HCT116 (cell line): Measurements from ENCODE around the gene LRRC52. TPM values are rescaled to one million over a fixed set of nuclear protein-coding genes. Genes with fewer than 3 reads are reported as not detected.

Source experiments
- ATAC-seq: fragments of 200-7000 bp; cut with Tn5 transposase; 2 replicates; pipeline ENCODE4 v1.9.1; 2020; ENCODE audit warnings: mild to moderate bottlenecking, moderate library complexity
- BruUV-seq: library from RNA; stranded (reverse); fragments of 400-500 nt; replicated peaks from 2 replicates; lab custom pipeline; 2021; lab: Mats Ljungman, UMichigan
- CTCF ChIA-PET: fragments of 300-600 bp; sonication (Branson Sonifier 250); formaldehyde crosslinking; loops from one replicate; lab custom pipeline; 2021; ENCODE audit warnings: antibody characterized with exemption; lab: Charles Lee
- POLR2A ChIA-PET: fragments of 300-600, 350-600 bp; sonication (Branson Sonifier 250); formaldehyde crosslinking; loops from one replicate; lab custom pipeline; 2021; ENCODE audit warnings: antibody characterized with exemption; lab: Charles Lee
- RAD21 ChIA-PET, 2 experiments: fragments of 300-600 bp; sonication (Branson Sonifier 250); formaldehyde crosslinking; loops; one replicate each; lab custom pipeline; 2023; ENCODE audit warnings: low total read pairs in 2 of 2; ENCODE audit not compliant: uncharacterized antibody in 2 of 2, unreplicated experiment in 2 of 2, low non-redundant PET in 1 of 2; lab: Charles Lee
- DNase-seq: peaks from one replicate; pipeline ENCODE4 v3.0.0-alpha.2; 2010; ENCODE audit warnings: low read depth, low spot score
- H2AFZ ChIP-seq: fragments of 200-600 bp; shearing (Covaris generic), sonication (generic); 2 replicates; pipeline ENCODE4 v1.6.1; 2017; ENCODE audit warnings: low read depth, mixed run types, mixed read lengths, antibody characterized with exemption, low read length; ENCODE audit not compliant: poor library complexity, severe bottlenecking
- H3K27ac ChIP-seq: 2 replicates; pipeline ENCODE4 v1.5.1; 2012; ENCODE audit warnings: low read depth, low read length
- H3K27me3 ChIP-seq: fragments of 200-600 bp; sonication (generic); 2 replicates; pipeline ENCODE4 v1.6.1; 2016; ENCODE audit warnings: mixed run types, low read length, mixed read lengths; ENCODE audit not compliant: insufficient read depth
- H3K36me3 ChIP-seq, 2 experiments: fragments of 200-500 bp in 1 of 2; fragments of 200-600 bp in 1 of 2; sonication (Bioruptor generic) in 1 of 2; sonication (generic) in 1 of 2; 2 replicates each; pipeline versions ENCODE4 v1.5.1 to v1.6.1; 2014 to 2016; ENCODE audit warnings: low read length in 2 of 2, inconsistent platforms in 1 of 2, mixed read lengths in 1 of 2, mixed run types in 1 of 2; ENCODE audit not compliant: insufficient read depth in 2 of 2, control insufficient read depth in 1 of 2
- H3K4me1 ChIP-seq, 2 experiments: fragments of 200-600 bp in 1 of 2; sonication (generic) in 1 of 2; 2 replicates each; pipeline versions ENCODE4 v1.5.1 to v1.6.1; 2012 to 2017; ENCODE audit warnings: low read length in 2 of 2, inconsistent platforms in 1 of 2, mild to moderate bottlenecking in 1 of 2, mixed read lengths in 1 of 2, mixed run types in 1 of 2, moderate library complexity in 1 of 2; ENCODE audit not compliant: insufficient read depth in 2 of 2, control insufficient read depth in 1 of 2
- H3K4me2 ChIP-seq: fragments of 200-600 bp; sonication (generic); 2 replicates; pipeline ENCODE4 v1.6.1; 2017; ENCODE audit warnings: mixed run types, low read length, mixed read lengths
- H3K4me3 ChIP-seq, 2 experiments: fragments of 200-600 bp in 1 of 2; sonication (generic) in 1 of 2; replicated peaks in 1 of 2; 2 replicates each; pipeline ENCODE4 v1.5.1; 2011 to 2016; ENCODE audit warnings: low read length in 2 of 2, control low read depth in 1 of 2, low read depth in 1 of 2, mild to moderate bottlenecking in 1 of 2, mixed read lengths in 1 of 2, mixed run types in 1 of 2
- H3K79me2 ChIP-seq: fragments of 200-600 bp; sonication (generic); 2 replicates; pipeline ENCODE4 v1.6.1; 2017; ENCODE audit warnings: mild to moderate bottlenecking, mixed run types, low read length, moderate library complexity, mixed read lengths; ENCODE audit not compliant: insufficient read depth
- H3K9ac ChIP-seq: fragments of 200-600 bp; sonication (generic); 2 replicates; pipeline ENCODE4 v1.6.1; 2016; ENCODE audit warnings: low read length, mixed read lengths
- H3K9me2 ChIP-seq: fragments of 200-600 bp; sonication (generic), shearing (Covaris generic); 2 replicates; pipeline ENCODE4 v1.6.1; 2017; ENCODE audit warnings: mixed run types, mild to moderate bottlenecking, moderate library complexity; ENCODE audit not compliant: insufficient read depth
- H3K9me3 ChIP-seq, 2 experiments: fragments of 200-500 bp in 1 of 2; fragments of 200-600 bp in 1 of 2; sonication (Bioruptor generic) in 1 of 2; sonication (generic) in 1 of 2; 2 replicates each; pipeline ENCODE4 v1.6.1; 2014 to 2017; ENCODE audit warnings: low read length in 2 of 2, mixed read lengths in 2 of 2, inconsistent platforms in 1 of 2, low read depth in 1 of 2, mild to moderate bottlenecking in 1 of 2, mixed run types in 1 of 2, moderate library complexity in 1 of 2; ENCODE audit not compliant: control insufficient read depth in 1 of 2, insufficient read depth in 1 of 2
- H4K20me1 ChIP-seq: fragments of 200-600 bp; sonication (generic), shearing (Covaris generic); 2 replicates; pipeline ENCODE4 v1.6.1; 2017; ENCODE audit warnings: mixed run types, mild to moderate bottlenecking, moderate library complexity; ENCODE audit not compliant: insufficient read depth
- FOSL1 ChIP-seq: IDR thresholded peaks from 2 replicates; pipeline ENCODE4 v1.6.1; 2012; ENCODE audit warnings: low read depth
- POLR2AphosphoS5 ChIP-seq: IDR thresholded peaks from 2 replicates; pipeline ENCODE4 v1.6.1; 2011; ENCODE audit warnings: mild to moderate bottlenecking, low read depth, low read length, moderate library complexity
- SP1 ChIP-seq: IDR thresholded peaks from 2 replicates; pipeline ENCODE4 v1.6.1; 2012; ENCODE audit warnings: low read depth
- YY1 ChIP-seq: IDR thresholded peaks from 2 replicates; pipeline ENCODE4 v1.6.1; 2011; ENCODE audit warnings: low read length, low read depth, moderate library complexity, mild to moderate bottlenecking; ENCODE audit not compliant: insufficient replicate concordance; ENCODE audit errors: extremely low read depth
- intact Hi-C: fragments of 100-400 bp; cut with micrococcal nuclease; formaldehyde crosslinking; loops from 2 replicates; pipeline ENCODE4 v1.10.0; 2022
- total RNA-seq: library from RNA; stranded (reverse); gene quantifications from one replicate; pipeline ENCODE4 v1.2.1, GENCODE V29; 2021; ENCODE audit not compliant: unreplicated experiment
- TF ChIP-seq, protein P1 (sequence below): IDR thresholded peaks from 2 replicates; pipeline ENCODE4 v1.6.1; 2012

LRRC52 gene
- total RNA-seq, 1 experiment from 2014 or later: not detected

GRCh38 chr1:165562571-165562970 lies 18.8 kb downstream of the LRRC52 start:
- DNase-seq (no peak), ATAC-seq (no peak)
- no peak for TF ChIP-seq FOSL1
- TF ChIP-seq, protein P1, sequence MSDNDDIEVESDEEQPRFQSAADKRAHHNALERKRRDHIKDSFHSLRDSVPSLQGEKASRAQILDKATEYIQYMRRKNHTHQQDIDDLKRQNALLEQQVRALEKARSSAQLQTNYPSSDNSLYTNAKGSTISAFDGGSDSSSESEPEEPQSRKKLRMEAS: no peak
- RAD21 ChIA-PET: no interaction called here
- BruUV-seq: no TSS peak
- Histone ChIP-seq H3K4me2 (no peak overlapping the region), H3K27ac (no peak overlapping the region), H4K20me1 (no peaks in the 10 kb centered on the region), H2AFZ (no peak overlapping the region), H3K9ac (no peak overlapping the region), H3K4me3 (no peak overlapping the region), H3K36me3 (no peaks in the 10 kb centered on the region), H3K9me2 (no peaks in the 10 kb centered on the region), H3K27me3 (peaks cover 64% of the 10 kb centered on the region), H3K79me2 (no peaks in the 10 kb centered on the region), H3K4me1 (no peaks in the 10 kb centered on the region), H3K9me3 (no peaks in the 10 kb centered on the region)
- POLR2A ChIA-PET: no interaction called here
- intact Hi-C loops: no loop called here
- CTCF ChIA-PET: no interaction called here

DNA sequence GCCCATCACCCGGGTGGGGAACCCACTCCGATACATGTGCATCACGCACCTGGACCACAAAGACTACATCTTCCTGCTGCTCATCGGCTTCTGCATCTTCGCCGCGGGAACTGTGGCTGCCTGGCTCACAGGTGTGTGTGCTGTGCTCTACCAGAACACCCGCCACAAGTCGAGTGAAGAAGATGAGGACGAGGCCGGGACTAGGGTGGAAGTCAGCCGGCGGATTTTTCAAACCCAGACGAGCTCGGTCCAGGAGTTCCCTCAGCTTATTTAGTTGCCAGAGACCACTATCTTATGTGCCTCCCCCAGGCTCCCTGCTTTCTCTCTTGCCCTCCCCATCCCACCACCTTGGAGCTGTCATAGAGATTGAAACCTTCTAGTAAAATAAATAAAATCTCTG lies 19.8 kb downstream of the LRRC52 start:
- CTCF ChIA-PET: no interaction called here
- TF ChIP-seq SP1: no peak
- TF ChIP-seq YY1: no peak
- TF ChIP-seq POLR2AphosphoS5: no peak
- TF ChIP-seq, all 23 proteins: peak for 0
- ChIA-PET RAD21 (no interaction called here), POLR2A (no interaction called here)
- DNase-seq: no peak
- Histone ChIP-seq H3K4me1 (no peaks in the 10 kb centered on the region), H3K9me2 (no peaks in the 10 kb centered on the region), H2AFZ (no peak overlapping the region), H3K36me3 (no peaks in the 10 kb centered on the region), H3K4me2 (no peak overlapping the region), H3K27me3 (peaks cover 64% of the 10 kb centered on the region), H4K20me1 (no peaks in the 10 kb centered on the region), H3K27ac (no peak overlapping the region), H3K79me2 (no peaks in the 10 kb centered on the region), H3K9me3 (no peaks in the 10 kb centered on the region), H3K9ac (no peak overlapping the region), H3K4me3 (no peak overlapping the region)
- intact Hi-C loops: no loop called here
- no TSS peak for BruUV-seq
- no peak for ATAC-seq
